GM10248 (cell line): ENCODE measurements around the gene IGF2R.
A peak's percentile ranks its signal among the peaks of the same experiment; 100 is the strongest.

Experiments used
- CTCF ChIA-PET: fragments of 300-600 bp; sonication (Branson Sonifier 250); formaldehyde crosslinking; extraction: SDS; loops from one replicate; lab custom pipeline; 2021; ENCODE audit warnings: antibody characterized with exemption; lab: Yijun Ruan, JAX
- POLR2A ChIA-PET: fragments of 350-650 bp; sonication (Branson Sonifier 250); formaldehyde crosslinking; extraction: SDS; loops from one replicate; lab custom pipeline; 2020; ENCODE audit warnings: antibody characterized with exemption; lab: Yijun Ruan, JAX
- DNase-seq: peaks from one replicate; pipeline ENCODE4 v3.0.0; 2012; ENCODE audit errors: extremely low spot score
- CTCF ChIP-seq: IDR thresholded peaks from 2 replicates; pipeline ENCODE4 v1.5.1; 2012; ENCODE audit warnings: mild to moderate bottlenecking, low read depth; ENCODE audit errors: extremely low read depth, missing control alignments, control extremely low read depth

The IGF2R gene

DNA sequence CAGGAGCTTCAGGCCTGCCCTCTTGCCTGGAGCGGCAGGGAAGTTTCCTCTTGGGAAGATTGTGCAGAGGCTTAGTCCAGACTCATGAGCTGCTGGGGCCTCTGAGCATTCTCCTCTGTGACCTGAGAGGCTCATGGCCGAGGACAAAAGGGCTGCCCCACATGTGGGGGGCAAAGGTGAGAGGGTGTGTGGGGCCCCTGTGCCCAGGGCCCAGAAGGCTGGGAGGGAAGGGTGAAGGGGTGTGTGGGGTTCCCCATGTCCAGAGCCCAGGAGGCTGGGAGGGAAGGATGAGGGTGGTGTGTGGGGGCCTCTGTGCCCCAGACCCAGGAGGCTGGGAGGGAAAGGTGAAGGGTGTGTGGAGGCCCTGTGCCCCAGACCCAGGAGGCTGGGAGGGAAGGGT, 101.9 kb downstream of the IGF2R start:
- no peak for DNase-seq
- ChIA-PET CTCF (interaction anchor here (1.5 kb wide), 1 partner anchor 385 kb away, joined by 4 read pairs; no protein-coding TSS in a partner anchor), POLR2A (no interaction called here)
- TF ChIP-seq CTCF = no peak

- POLR2A ChIA-PET = interaction anchor here (1.2 kb wide), 1 partner anchor 74 kb away, joined by 3 read pairs; no protein-coding TSS in a partner anchor
Observed at GRCh38 chr6:160071805-160072690, 103.2 kb downstream of the IGF2R start.

GRCh38 chr6:160073272-160073671, 104.4 kb downstream of the IGF2R start:
- POLR2A ChIA-PET = no interaction called here

More at GRCh38 chr6:160071805-160072690, 103.2 kb downstream of the IGF2R start:
- CTCF ChIA-PET = interaction anchor here (0.7 to 1.7 kb wide), 6 partner anchors 15 to 383 kb away, joined by 3 to 7 read pairs (median 4); no protein-coding TSS in a partner anchor
- peak; percentile 22 for TF ChIP-seq CTCF
- DNase-seq = no peak

GRCh38 chr6:160076009-160076408, 107.1 kb downstream of the IGF2R start:
- CTCF ChIA-PET = interaction anchor here (1.0 to 2.0 kb wide), 4 partner anchors 9 to 379 kb away, joined by 3 to 4 read pairs (median 3); no protein-coding TSS in a partner anchor
- POLR2A ChIA-PET = interaction anchor here (0.6 kb wide), 2 partner anchors 85 to 90 kb away, joined by 4 read pairs; no protein-coding TSS in a partner anchor

More at GRCh38 chr6:160073272-160073671, 104.4 kb downstream of the IGF2R start:
- no peak for DNase-seq
- no peak for TF ChIP-seq CTCF
- CTCF ChIA-PET = interaction anchor here (1.1 to 1.6 kb wide), 2 partner anchors 17 to 45 kb away, joined by 3 to 5 read pairs; no protein-coding TSS in a partner anchor

GRCh38 chr6:160077024-160077423, 108.1 kb downstream of the IGF2R start:
- no peak for DNase-seq
- no peak for TF ChIP-seq CTCF
- ChIA-PET POLR2A (no interaction called here), CTCF (interaction anchor here (0.9 to 2.0 kb wide), 5 partner anchors 10 to 378 kb away, joined by 3 to 4 read pairs (median 3); no protein-coding TSS in a partner anchor)

More at GRCh38 chr6:160076009-160076408, 107.1 kb downstream of the IGF2R start:
- DNase-seq = no peak
- no peak for TF ChIP-seq CTCF

DNA sequence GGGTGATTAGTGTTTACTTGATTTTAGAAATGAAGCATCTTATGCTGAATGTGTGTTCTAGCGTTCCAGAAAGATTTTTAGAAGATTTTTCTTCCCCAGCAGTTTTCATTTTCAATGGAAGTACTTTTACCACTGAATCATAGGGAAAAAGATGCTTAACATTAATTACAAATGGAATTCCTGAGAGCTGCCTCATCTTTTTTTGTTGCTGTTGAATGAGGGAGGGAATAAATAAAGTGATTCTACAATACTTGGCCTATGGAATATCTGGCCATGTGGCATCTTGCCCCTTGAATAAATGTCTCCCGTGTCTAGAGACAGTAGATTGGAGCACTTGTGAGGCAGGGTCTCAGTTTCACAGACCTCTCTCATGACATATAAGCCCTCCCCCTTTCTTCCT, 108.6 kb downstream of the IGF2R start:
- no peak for DNase-seq
- TF ChIP-seq CTCF = no peak
- ChIA-PET CTCF (interaction anchor here (0.9 to 2.0 kb wide), 5 partner anchors 9 to 104 kb away, joined by 3 to 4 read pairs (median 3); no protein-coding TSS in a partner anchor), POLR2A (no interaction called here)
